Brain microvascular endothelial cell (primary cell): ENCODE data around the gene AKNAD1.
"Not testable (repeated sequence)": the region's sequence is repeated elsewhere in the genome, so short reads cannot be mapped to it uniquely, and the experiment has no call there.

Experiments
- DNase-seq: peaks from one replicate; pipeline ENCODE4 v3.0.0-alpha.2; 2020
- H3K27ac ChIP-seq: fragments of 250-450 bp; sonication (Bioruptor Pico); 2 replicates; pipeline ENCODE4 v1.5.1; 2020; ENCODE audit warnings: mild to moderate bottlenecking, moderate library complexity
- H3K27me3 ChIP-seq: fragments of 250-450 bp; sonication (Bioruptor Pico); replicated peaks from 2 replicates; pipeline ENCODE4 v1.5.1; 2020; ENCODE audit warnings: mild to moderate bottlenecking
- H3K36me3 ChIP-seq: fragments of 250-450 bp; sonication (Bioruptor Pico); replicated peaks from 2 replicates; pipeline ENCODE4 v1.5.1; 2020; ENCODE audit warnings: mild to moderate bottlenecking
- H3K4me3 ChIP-seq: 2 replicates; pipeline ENCODE4 v1.5.1; 2011; ENCODE audit warnings: low read depth, mild to moderate bottlenecking, control low read depth, low read length, moderate library complexity
- in situ Hi-C: cut with HindIII; loops from 2 replicates; pipeline ENCODE4 v1.10.0; 2017; ENCODE audit warnings: low sequenced_read_pairs, low pct_ligation_motif_present
- TF ChIP-seq, protein P1 (sequence below): IDR thresholded peaks from 2 replicates; pipeline ENCODE4 v1.5.1; 2011; ENCODE audit warnings: low read depth, mild to moderate bottlenecking, moderate library complexity, low read length, control low read depth, inconsistent platforms; ENCODE audit errors: missing control alignments

Gene AKNAD1

DNA sequence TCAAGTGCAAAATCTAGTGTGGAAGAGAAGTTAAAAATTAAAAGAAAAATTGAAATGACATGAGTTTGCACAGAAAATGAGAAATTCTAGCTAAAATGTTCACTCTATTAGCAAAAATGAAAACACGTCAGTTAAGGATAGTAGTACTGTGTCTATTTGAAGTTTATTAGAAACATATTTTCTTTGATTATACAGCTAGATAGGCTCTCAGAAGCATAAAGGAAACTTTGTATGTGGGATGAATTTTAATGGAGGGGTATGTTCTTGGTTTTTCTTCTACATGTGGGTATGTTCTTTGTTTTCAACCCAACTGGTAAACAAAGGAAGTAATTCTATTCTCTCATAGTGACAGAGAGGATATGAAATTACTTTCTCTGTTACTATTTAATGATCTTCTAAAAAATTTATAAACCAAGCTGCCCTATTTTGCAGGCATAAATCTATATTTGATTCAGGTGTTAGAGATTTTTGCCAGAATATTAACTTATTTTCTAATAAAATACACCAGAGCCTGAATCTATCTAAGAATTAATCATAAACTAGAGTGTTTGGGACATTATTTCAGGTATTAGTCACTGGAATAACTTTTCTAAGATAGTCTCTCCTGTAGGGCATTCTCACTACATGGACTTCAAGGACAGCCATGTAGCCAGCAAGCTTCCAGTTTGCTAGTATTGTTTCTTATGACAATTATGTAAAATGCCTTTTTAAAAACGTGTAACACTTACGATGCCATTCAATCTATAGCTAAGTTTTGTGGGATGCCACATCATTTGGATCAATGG lies 35.7 kb upstream of the AKNAD1 start:
- Histone ChIP-seq H3K4me3 (no peak overlapping the region), H3K27me3 (no peaks in the 10 kb centered on the region), H3K36me3 (no peaks in the 10 kb centered on the region), H3K27ac (peak overlapping the region; percentile 29)
- in situ Hi-C loops: loop anchor here (10.0 kb wide), 1 partner anchor 68 kb away; no protein-coding TSS in a partner anchor
- TF ChIP-seq, protein P1, sequence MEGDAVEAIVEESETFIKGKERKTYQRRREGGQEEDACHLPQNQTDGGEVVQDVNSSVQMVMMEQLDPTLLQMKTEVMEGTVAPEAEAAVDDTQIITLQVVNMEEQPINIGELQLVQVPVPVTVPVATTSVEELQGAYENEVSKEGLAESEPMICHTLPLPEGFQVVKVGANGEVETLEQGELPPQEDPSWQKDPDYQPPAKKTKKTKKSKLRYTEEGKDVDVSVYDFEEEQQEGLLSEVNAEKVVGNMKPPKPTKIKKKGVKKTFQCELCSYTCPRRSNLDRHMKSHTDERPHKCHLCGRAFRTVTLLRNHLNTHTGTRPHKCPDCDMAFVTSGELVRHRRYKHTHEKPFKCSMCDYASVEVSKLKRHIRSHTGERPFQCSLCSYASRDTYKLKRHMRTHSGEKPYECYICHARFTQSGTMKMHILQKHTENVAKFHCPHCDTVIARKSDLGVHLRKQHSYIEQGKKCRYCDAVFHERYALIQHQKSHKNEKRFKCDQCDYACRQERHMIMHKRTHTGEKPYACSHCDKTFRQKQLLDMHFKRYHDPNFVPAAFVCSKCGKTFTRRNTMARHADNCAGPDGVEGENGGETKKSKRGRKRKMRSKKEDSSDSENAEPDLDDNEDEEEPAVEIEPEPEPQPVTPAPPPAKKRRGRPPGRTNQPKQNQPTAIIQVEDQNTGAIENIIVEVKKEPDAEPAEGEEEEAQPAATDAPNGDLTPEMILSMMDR: no peak
- DNase-seq: peak; percentile 19

DNA sequence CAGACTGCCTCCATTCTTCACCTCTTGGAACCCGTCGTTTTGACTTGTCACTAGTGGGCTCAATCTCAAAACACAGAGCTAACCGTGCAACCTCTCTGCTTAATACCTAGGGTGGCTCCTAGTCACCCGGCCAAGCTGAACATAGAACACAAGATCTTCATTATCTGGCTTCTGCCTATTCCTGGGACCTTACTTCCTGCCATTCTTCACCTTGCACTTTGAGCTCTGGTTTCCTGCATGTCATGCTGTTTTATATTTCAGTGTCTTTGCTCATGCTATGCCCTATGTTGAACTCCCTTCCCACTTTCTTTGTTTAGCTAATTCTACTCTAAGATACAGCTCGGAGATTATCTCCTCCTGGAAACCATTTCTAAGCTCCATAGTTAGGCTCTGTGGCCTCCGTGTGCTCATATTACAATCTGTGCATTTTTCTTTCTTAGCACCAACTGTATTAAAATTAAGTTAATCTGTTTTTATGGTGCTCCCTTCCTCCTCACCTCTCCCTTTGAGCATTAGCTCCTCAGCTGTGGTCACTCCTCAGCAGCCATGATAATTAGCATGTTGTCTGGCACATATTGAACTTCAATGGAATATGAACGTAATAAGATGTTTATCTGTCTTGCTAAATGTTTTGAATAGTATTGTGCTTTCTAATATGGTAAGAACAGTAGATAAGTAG lies 33.0 kb upstream of the AKNAD1 start:
- TF ChIP-seq, protein P1: no peak
- in situ Hi-C loops: loop anchor here (10.0 kb wide), 1 partner anchor 65 kb away; no protein-coding TSS in a partner anchor
- Histone ChIP-seq H3K27me3 (no peaks in the 10 kb centered on the region), H3K36me3 (no peaks in the 10 kb centered on the region), H3K27ac (no peak overlapping the region), H3K4me3 (no peak overlapping the region)
- DNase-seq: no peak

DNA sequence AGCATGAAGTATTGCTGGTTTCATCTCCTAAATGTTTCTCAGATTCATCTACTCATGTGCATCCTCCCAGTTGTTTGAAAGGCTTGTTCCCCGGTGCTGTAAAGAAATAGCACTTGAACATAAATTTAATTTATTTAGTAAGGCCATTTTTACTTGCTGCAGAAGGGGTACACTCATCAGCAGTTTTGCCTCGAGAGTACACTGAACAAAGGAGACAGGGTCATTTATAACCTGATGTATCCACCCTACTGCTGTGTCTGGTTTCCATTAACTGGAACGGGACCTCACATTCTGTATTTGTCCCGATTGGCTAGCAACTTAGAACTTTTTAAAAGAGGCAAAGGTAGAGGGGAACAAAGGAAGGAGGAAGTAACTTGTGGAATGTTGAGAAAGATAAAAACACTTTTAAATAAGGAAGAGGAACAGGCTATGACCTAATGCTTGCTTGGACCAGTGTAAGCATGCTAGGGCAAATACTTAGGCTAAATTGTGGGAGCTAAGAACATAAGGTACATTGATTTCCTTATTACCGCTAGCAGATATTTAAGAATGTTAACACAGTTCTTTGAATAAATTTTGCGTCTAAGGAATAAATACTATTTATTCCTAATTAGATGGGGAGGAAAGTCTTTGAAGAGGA lies 32.2 kb upstream of the AKNAD1 start:
- H3K4me3 ChIP-seq, H3K27me3 ChIP-seq, DNase-seq, in situ Hi-C loops, H3K27ac ChIP-seq, H3K36me3 ChIP-seq: not testable (repeated sequence)

DNA sequence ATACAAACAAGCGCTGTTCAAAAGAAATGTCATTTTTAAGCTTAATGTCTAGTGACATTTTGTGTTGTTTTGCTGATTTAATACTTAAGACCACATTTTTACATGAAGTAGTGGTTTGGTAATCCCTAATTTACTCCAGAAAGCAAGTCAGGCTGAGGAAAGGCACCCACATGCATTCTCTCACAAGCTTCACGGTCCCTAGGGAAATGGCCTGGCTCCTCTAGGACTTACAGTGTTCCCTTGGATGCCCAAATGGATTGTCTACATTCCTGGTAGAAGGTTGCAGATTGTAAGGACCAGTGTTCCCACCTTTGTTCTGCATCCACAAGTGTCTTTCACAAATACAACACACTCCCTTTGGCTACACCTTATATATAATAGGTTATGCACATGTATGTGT lies 29.4 kb upstream of the AKNAD1 start:
- TF ChIP-seq, protein P1: no peak
- Histone ChIP-seq H3K4me3 (no peak overlapping the region), H3K36me3 (no peaks in the 10 kb centered on the region), H3K27me3 (no peaks in the 10 kb centered on the region), H3K27ac (no peak overlapping the region)
- in situ Hi-C loops: no loop called here
- no peak for DNase-seq

DNA sequence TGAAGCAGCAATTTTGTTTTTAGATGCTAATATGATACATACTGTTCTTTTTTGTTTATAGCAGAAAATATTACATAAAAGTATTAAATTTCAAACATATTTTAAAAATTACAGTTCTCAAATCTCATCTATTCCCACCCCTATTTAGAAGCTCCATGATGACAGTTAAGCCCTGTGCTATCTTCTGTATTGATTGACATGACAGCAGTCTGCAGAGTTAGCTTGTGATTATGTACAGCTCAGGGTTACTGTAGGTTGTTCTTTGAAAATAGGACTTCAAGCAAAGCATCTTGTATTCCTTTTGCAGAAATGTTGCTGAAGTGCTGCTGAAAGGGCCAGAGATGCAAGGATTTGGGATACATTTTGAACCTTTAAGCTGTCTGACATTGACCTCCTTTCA lies 28.1 kb upstream of the AKNAD1 start:
- in situ Hi-C loops: no loop called here
- Histone ChIP-seq H3K27ac (no peak overlapping the region), H3K36me3 (no peaks in the 10 kb centered on the region), H3K4me3 (no peak overlapping the region), H3K27me3 (no peaks in the 10 kb centered on the region)
- TF ChIP-seq, protein P1: no peak
- DNase-seq: no peak

DNA sequence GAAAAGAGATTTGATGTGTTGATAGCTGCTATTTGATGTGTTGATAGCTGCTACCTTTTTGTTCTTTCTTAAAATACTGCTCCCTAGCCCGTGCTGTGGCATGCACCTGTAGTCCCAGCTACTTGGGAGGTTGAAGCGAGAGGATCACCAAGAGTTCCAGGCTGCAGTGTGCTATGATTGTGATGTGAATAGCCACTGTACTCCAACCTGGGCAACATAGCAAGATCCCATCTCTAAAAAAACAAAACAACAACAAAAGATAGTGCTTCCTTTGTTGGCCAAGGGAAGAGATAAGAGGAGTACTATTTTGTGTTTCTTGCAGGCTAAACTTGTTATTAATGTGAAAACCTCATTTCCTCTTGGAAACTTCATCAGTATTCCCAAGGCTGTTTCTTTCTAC lies 25.9 kb upstream of the AKNAD1 start:
- H3K36me3 ChIP-seq: no peaks in the 10 kb centered on the region
- no peak for DNase-seq
- no peak overlapping the region for H3K4me3 ChIP-seq
- H3K27me3 ChIP-seq: no peaks in the 10 kb centered on the region
- no peak overlapping the region for H3K27ac ChIP-seq
- in situ Hi-C loops: no loop called here
- TF ChIP-seq, protein P1: no peak
